ENCODE data around the gene RAMP1.

GRCh38 chr2:237921967-237922492 lies 62.6 kb downstream of the RAMP1 start:
- no peak for TF ChIP-seq CTCF (conservative IDR thresholded peaks at IDR 0.05; ENCODE audit: low read depth, low read length)
- no peak for TF ChIP-seq POLR2A (IDR thresholded peaks at IDR 0.05; ENCODE audit: low read depth, low read length)
- TF ChIP-seq CHD1 (IDR thresholded peaks at IDR 0.05; ENCODE audit: low read depth, low read length): no peak
- TF ChIP-seq MAFK (IDR thresholded peaks at IDR 0.05; ENCODE audit: low read depth, low read length): no peak
- TF ChIP-seq RFX5 (IDR thresholded peaks at IDR 0.05; ENCODE audit: low read depth, low read length): no peak
- no peak for TF ChIP-seq ELK1 (IDR thresholded peaks at IDR 0.05; ENCODE audit: borderline replicate concordance, low read depth, low read length)
- TF ChIP-seq NFE2L2 (IDR thresholded peaks at IDR 0.05; ENCODE audit: low read depth, low read length): no peak
- no peak for TF ChIP-seq USF2 (IDR thresholded peaks at IDR 0.05; ENCODE audit: low read depth, low read length)
- no peak for TF ChIP-seq BHLHE40 (IDR thresholded peaks at IDR 0.05; ENCODE audit: low read depth, low read length)
- no peak for TF ChIP-seq CEBPB (IDR thresholded peaks at IDR 0.05; ENCODE audit: low read depth, low read length)
- no peak for TF ChIP-seq FOS (IDR thresholded peaks at IDR 0.05; ENCODE audit: low read depth, low read length)
- TF ChIP-seq MAZ (IDR thresholded peaks at IDR 0.05; ENCODE audit: borderline replicate concordance, low read depth, low read length): no peak
- no peak for TF ChIP-seq RAD21 (IDR thresholded peaks at IDR 0.05; ENCODE audit: low read length)
- no peak for TF ChIP-seq MXI1 (IDR thresholded peaks at IDR 0.05; ENCODE audit: borderline replicate concordance, low read depth, low read length)
